Activated CD8-positive, alpha-beta memory T cell treated with anti-CD3 and anti-CD28 coated beads for 4 hours (primary cell): ENCODE results near the gene CEP83.

Source experiments
- DNase-seq, 2 donors: peaks; one replicate each; pipeline ENCODE4 v3.0.0-alpha.2; 2020; ENCODE audit warnings: low read depth in 2 of 2

CEP83 gene

DNA sequence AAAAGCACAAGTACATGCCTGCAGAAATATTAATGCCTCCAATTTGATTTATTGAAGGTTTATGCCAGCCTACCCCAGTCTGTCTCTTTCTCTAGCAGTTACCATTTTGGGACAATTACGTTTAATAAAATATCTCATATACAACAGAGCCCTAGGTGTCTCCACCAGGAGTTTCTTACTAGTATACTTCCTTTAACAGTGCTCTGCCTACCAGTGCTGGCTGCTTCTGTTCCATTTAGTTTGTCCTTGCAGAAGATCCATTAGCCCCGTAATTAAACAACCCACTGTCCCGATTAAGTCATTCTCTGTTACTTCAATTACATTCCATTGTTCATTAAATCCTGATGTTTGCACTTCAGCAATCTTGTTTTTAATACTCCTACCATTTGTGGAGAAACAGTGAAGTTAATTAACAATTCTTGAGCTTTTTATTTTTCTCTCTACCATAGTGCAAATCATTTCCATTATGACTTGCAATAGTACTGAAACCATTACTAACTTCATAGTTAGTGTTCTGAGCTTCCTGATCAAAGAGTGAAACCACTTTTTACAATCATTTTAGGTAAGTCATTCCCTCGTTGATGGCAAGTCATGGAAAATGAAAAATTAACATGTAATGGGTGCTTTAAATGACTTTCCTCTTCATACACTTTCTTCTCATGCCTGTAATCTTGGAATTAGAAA is 190.2 kb downstream of the CEP83 start:
- no peak for DNase-seq

DNA sequence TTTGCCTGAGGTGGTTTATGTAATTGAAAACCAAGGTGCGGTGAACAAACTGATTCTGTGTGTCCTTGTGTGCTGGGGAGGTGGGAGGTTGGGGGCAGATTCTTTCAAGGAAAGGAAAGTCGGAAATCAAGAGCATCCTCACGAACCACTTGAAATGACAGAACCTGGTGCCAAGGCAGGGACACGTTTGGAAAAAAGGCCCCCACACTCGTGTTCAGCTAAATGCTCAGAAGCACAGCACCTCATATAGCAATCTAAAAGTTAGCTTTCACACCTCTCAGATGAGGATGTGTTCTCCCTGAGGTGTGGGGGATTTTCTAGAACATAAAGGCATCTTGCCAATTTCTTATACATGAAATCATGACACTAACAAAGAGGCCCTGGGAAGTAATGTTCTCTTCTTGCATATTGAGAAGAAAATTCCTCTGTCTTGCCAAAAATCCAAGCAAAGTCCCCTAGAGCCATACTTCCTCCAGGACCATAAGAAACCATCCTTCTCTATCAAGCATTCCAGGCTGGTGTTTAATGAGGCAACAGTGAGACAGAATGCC is 191.7 kb downstream of the CEP83 start:
- DNase-seq: no peak

DNA sequence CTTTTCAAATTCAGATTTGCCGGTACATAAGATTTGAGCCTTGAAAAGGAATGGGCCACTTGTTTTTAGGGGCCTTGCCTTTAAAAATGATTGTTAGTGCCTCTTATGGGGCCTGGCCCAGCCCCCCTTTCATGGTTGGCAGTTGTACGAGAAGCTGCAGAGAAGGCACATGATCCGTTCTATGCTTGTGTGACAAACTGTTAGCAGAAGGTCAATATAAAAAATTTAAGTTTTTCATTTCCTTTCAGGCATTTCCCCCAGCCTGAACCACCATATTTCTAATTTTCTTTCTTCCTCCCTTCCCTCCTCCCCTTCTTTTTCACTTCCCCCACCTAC is 192.2 kb downstream of the CEP83 start:
- no peak for DNase-seq

DNA sequence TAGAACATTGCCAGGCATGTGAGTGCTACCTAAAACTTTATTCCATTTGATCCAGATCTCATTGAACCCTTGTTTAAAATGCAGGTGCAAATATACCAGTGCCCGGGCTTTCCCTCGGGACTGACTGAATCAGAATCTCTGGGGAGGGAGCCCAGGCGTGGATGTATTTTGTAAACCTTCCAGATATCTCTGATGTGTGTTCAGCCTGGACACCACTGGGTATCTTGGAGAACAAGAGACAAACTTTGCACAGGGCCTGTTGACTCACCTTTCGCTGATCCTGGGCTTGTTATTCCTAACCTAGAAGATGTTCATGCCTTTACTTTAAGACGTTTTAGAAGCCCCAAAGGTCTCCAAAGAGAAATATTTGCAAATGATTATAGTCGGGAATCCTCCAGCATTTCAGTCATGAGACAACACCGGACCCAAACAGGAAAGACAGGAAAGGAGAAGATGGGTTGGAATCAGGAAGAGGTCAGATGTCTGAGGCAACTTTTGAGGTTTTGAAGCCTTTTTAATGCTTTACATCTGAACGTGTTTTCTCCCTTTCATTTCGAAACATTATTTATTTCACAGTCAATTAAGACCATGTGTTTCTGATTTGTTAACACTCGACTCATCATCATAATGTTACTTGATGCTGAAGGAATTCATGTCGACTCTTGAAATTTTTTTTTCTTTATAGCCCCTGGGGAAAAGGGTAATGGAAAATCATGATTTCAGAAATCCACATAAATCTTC is 192.7 kb downstream of the CEP83 start:
- DNase-seq: no peak

DNA sequence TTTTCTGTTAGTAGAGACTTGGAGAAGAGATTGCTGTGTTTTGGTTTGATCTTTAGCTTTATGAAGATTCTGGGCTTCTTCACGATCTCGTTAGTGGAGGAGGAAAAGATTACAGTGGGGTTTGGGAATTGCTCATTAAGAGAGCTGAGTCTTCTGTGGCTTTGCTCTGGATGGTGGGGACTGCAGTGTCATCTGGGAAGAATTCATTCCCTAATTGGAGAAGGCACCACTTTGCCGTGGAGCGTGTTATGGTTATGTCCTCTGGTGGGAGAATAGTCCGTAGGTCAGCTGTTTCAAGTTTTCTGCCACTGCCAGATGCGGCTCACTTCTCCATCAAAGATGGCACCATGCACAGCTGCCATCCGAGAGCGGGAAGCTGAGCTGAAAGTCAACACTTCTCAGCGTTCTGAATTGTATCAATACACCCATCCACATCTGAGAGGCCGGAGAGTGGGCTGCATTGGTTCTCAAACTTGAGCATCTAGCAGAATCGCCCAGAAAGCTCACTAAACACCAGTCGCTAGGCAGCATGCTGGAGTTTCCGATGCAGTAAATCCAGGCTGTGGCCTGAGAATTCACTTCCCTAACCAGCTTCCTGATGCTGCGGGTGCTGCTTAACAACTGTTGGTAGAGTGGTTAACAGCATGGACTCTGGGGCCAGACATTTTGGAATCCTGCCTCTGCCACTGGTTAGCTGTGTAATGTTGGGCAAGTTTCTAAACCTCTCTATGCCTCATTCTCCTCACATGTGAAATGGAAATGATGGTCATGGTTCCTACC is 193.5 kb downstream of the CEP83 start:
- DNase-seq: no peak

DNA sequence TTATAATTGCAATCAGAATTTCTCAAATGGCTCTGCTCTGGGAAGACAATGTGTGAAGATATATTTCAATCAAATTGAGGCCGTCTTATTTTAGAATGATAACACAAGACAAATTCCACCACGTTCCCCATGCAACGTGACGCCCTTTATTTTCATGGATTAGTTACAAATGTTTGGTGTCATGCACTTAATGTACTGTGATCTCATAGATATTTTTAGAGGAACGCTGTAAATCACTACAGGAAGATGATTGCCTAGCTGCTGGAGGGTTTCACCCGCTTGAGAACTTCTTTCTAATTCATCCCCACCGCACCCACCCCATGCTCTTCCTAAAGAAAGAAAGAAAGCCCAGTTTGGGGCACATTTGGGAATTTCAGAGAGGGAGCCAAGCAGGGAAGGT is 194.1 kb downstream of the CEP83 start:
- no peak for DNase-seq

DNA sequence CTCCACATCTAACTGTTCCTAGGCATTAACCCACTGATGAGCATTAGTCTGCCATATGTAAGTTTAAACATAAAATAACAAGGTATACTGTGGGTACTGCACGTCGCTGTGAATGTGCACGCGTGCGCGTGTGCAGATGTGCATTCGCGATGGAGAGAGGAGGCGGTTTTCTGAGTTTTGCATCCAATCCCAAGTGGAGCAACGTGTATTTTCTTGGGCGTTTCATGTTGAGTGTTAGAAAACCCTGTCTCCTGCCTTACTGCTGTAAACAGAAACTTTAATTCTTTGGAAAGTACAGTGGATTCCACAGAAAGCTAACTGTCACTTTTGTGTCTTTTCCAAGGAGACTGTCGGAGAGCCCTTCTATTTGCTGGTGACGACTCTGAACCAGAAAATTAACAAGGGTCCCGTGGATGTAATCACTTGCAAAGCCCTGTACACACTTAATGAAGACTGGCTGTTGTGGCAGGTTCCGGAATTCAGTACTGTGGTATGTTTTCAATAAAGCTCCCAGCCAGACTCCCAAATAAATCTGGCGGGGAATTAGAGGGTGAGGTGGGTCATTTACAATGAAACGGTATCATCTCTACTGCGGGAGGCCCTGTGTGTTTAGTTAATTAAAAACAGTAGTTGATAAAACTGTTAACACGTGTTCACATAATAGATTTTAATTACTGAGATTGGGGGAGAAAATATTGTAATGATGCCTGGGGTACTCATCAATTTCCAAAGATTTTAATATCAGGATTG is 194.8 kb downstream of the CEP83 start:
- no peak for DNase-seq

DNA sequence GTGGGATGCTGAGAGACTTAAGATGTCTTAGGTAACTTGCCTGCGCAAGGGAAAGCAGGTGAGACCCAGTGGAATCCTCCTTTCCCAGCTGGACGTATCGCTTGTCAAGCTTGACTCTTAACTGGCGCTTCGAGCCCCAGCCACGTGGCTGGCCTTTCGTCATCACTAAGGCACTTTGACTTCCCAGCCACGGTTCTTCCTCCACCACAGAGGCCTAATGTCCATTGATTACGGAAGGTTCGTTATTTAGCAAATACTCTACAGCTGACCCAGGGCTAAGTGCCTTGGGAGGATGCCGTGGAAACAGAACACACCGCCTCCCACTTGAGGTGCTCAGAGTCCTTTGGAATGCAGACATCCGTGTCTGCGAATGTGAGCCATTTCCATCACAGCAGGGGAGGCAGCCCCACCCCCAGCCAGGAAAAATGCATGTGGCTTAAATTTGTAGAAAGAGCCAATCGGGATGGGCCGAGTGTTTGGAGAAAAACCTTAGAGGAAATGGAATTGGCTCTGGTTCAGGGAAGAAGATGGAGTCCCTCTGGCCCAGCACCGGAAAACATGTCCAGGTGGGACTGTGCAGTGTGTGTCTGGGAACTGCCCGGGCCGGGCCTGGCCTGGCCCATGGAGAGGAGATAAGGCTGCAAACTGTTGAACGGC is 195.6 kb downstream of the CEP83 start:
- no peak for DNase-seq

DNA sequence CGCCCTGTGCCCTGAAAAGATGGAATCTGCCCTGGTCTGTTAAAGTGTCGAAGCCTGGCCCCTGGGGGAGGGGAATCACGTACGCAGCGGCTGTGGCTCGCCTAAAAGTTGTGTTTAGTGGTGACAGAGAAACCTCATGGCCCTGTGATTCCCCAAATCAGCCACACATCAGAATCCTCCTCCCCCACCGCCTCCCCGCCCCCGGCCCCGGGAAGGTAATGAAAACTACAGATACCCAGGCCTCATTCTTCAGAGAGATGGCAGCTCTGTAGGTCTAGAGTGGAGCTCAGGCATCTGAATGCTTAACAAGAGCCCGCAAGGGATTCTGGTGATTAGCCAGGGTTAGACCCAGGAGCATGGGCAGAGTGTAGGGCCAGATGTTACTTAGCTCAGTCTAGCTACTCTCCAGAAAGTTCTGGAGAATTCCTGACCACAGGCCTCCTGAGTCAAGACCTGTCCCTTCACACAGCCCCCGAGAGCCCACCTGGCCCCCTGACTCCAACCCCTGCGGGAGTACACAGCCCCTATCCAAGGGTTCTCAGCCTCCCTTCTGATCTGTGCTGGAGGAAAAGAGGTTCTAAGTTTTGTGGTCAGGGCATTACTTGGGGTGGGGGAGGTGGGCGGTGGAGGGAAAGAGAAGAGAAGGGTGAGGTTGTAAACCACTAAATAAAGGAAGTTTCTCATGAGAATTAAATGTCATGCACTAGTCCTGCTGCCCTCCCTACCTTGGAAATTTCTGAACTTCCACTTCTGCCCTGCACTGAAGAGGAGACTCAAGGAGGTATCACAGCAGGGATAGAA is 196.5 kb downstream of the CEP83 start:
- DNase-seq: peak; percentile 46 to 58

DNA sequence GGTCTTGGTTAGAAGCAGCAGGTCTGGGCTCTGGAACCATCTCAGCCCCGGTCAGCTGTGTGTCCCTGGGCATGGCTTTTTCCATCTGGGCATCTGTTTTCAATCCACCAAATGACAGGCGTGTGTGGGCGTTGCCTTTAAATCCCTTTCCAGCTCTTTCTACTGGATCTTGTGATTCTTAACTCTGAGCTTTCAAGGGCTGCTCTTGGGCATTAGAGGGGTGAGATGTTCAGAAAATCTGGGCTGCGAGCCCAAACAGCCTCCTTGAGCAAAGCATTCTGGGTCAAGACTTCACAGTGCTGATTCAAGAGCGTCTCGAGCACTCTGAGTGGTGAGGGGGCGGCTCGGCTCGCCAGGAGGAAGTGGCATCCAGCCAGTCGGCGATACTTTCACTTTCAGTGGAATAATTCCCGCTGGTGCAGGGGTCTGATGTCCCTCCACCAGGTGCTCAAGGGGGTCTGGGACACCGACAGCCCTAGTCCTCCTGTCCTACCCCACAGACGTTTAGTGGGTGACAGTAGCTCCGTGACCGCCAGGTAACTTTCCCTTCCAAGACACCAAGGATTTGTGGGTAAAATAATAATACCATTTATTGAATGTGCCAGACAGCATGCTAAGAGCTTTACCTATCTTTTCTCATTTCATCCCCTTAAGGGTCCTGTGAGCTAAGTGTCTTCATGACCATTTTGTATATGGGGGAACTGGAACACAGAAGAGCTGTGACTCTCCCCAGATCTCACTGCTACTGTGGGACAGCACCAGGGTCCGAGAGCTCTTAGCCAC is 197.2 kb downstream of the CEP83 start:
- peak; percentile 57 to 66 for DNase-seq

DNA sequence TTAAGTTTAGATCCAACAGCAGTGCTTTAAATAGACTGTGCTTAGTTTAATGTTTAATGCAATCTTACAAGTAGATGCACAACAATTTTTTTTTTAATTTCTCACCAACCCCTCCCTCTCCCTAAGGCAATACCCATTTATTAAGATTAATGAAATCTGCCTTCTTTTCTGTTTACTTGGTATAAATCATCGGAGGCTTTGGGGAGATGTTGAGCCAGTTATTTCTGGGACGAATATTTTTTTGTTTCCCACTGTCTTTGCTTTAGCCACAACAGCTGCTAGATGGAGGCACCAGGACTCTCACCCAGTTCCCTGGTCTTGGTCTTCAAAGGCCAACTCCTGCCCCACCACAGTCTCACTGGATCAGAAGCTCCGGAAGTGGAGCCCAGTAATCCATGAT is 197.9 kb downstream of the CEP83 start:
- no peak for DNase-seq

DNA sequence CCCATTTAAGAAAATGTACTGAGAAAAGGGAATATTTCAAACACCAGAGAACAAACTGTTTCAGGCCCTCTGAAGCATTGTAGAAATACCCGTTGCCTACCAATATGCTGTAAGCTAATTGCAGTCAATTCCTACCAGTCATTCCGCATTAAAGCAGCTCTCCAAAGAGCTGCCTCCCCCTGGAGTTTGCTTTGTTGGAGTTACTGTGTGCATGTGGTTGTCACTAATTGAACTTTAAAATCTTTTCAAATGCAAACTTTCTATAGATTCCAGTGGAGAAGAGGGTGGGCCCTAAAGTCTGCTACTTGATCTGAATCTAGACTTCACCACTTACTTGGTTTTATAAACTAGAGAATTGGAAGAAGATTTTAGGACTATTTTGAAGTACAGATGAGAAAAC is 198.5 kb downstream of the CEP83 start:
- DNase-seq: no peak

DNA sequence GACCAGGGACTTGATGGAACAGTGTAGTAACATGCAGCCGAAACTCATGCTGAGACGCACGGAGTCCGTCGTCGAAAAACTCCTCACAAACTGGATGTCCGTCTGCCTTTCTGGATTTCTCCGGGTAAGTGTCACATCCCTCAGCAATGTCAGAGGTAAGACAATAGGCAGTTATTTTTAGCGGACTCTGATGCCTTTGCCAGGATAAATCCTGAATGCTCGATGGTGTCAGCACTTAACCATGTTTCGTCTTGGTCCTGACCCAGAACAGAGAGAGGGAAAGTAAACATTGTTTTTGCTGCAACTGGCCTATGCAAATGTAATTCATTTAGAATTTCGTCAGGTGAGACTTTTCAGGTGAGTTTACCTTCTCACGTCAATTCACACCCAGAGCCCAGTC is 198.9 kb downstream of the CEP83 start:
- DNase-seq: no peak

DNA sequence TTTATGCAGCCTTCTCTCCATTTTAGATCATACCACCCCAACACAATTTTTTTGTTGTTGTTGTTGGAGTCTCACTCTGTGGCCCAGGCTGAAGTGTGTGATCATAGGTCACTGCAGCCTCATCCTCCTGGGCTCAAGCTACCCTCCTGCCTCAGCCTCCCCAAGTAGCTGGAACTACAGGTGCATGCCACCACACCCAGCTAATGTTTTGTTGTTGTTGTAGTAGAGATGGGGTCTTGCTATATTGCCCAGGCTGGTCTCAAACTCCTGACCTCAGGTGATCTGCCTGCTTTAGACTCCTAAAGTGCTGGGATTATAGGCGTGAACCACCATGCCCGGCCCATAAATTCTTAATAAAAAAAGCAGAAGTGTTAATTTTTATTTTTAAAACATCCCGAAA is 199.7 kb downstream of the CEP83 start:
- no peak for DNase-seq

DNA sequence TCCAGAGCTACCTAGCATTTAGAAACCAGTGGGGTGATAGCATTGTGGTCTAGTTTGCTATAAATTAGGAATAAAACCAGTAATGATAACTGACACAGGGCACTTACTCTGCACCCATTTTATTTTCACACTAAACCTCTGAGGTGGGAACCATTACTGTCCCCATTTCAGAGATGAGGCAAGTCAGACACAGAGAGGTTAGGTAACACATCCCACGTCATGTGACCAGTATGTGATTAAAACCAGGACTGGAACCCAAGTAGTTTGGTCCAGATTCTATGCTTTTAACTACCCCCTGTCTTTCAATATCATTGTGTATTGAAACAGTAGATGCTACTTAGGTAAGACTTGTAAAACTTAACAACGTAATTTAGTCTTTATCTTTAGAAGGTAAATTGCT is 201.1 kb downstream of the CEP83 start:
- DNase-seq: no peak
